Skeletal muscle satellite cell (primary cell): ENCODE data around the gene CA4.

Experiments
- H3K27me3 ChIP-seq: 2 replicates; pipeline ENCODE4 v1.7.0; 2013; ENCODE audit warnings: low read length; ENCODE audit not compliant: control insufficient read depth, insufficient read depth
- H3K36me3 ChIP-seq: 2 replicates; pipeline ENCODE4 v1.7.0; 2013; ENCODE audit warnings: mild to moderate bottlenecking, control low read depth, low read length; ENCODE audit not compliant: insufficient read depth
- H3K4me1 ChIP-seq: 2 replicates; pipeline ENCODE4 v1.7.0; 2013; ENCODE audit warnings: low read length; ENCODE audit not compliant: control insufficient read depth, insufficient read depth
- H3K4me2 ChIP-seq: 2 replicates; pipeline ENCODE4 v1.7.0; 2013; ENCODE audit warnings: mild to moderate bottlenecking, low read length
- H3K4me3 ChIP-seq: 2 replicates; pipeline ENCODE4 v1.7.0; 2013; ENCODE audit warnings: low read length
- H3K9ac ChIP-seq: 2 replicates; pipeline ENCODE4 v1.7.0; 2013; ENCODE audit warnings: mild to moderate bottlenecking, low read depth, low read length, moderate library complexity
- H3K9me3 ChIP-seq: replicated peaks from 2 replicates; pipeline ENCODE4 v1.7.0; 2013; ENCODE audit warnings: mild to moderate bottlenecking, control low read depth, low read length

CA4 gene

DNA sequence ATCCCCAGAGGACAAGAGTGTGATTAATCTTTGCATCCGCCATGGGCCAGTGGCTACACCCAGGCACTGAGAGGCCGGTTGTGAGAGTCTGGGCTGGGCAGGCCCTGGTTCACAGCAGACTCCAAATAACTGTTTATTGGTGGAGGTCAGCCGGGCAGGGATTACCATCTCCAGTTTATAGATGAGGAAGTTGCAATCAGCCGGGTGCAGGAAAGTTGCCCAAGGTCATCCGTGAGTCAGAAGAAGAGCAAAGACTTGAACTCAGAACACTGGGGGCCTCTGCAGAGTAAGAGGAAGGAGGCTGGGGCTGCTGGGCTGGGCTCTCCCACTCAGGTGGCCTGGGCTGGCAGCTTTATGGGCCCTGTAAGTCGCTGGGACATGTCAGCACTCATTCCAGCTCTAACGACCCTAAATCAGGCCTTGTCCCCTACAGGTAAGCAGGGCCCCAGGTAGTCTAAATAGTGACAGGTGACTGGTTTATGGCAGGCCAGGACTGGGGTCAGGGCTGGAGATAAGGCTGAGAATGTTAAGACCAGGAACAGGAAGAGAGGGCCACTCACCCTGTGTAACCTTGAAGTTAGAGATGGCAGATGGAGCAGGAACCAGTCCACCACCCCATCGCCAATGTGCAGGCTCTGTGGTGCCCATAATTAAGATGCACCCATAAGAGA lies 2.1 kb upstream of the CA4 start:
- H3K36me3 ChIP-seq: no peaks in the 10 kb centered on the region
- H3K9ac ChIP-seq: no peak overlapping the region
- H3K9me3 ChIP-seq: no peaks in the 10 kb centered on the region
- H3K4me2 ChIP-seq: no peak overlapping the region
- peaks cover 13% of the 10 kb centered on the region for H3K4me1 ChIP-seq
- no peak overlapping the region for H3K4me3 ChIP-seq
- peaks cover 84% of the 10 kb centered on the region for H3K27me3 ChIP-seq

DNA sequence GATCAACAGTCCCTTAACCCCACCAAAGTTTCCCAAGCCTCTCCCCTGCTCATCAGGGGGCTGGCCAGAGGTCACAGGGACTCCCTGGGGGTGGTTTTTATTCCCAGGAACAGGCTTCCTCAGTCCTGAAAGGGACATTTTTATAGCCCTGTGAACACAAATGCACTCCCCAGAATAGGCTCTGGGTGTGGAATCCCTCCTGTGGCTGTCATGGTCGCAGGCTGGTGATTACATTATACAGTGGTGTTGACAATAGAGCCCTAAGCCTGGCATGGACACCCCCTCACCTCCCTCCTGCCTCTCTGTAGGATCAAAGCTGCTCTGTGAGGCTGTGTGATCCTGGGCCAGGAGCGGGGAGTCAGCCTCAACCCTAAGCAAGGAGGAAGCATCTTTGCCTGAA lies 1.4 kb upstream of the CA4 start:
- Histone ChIP-seq H3K9ac (no peak overlapping the region), H3K4me3 (no peak overlapping the region), H3K4me2 (no peak overlapping the region), H3K27me3 (peaks cover 87% of the 10 kb centered on the region), H3K9me3 (no peaks in the 10 kb centered on the region), H3K4me1 (peaks cover 8% of the 10 kb centered on the region), H3K36me3 (no peaks in the 10 kb centered on the region)

DNA sequence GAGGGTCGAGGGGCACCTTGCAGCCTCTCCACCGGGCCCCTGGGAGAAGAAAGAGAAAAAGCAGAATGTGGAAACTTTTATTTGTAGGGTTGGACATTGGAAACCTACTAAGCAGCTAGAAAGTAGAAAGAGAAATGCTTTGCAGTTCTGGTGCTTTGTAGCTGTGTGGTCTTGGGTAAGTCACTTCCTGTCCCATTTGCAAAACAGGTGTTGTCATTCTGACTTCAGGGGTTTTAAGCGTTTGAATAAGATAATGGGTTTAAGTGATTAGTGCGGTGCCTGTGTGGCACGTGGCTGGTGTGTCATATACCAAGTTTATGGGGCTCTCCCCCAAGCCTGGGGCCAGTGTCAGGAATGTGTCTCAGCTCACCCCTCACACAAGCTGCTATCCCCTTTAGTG lies 1.6 kb downstream of the CA4 start:
- Histone ChIP-seq H3K9ac (no peak overlapping the region), H3K27me3 (peaks cover 91% of the 10 kb centered on the region), H3K9me3 (no peaks in the 10 kb centered on the region), H3K36me3 (no peaks in the 10 kb centered on the region), H3K4me1 (peaks cover 15% of the 10 kb centered on the region), H3K4me3 (no peak overlapping the region), H3K4me2 (no peak overlapping the region)

DNA sequence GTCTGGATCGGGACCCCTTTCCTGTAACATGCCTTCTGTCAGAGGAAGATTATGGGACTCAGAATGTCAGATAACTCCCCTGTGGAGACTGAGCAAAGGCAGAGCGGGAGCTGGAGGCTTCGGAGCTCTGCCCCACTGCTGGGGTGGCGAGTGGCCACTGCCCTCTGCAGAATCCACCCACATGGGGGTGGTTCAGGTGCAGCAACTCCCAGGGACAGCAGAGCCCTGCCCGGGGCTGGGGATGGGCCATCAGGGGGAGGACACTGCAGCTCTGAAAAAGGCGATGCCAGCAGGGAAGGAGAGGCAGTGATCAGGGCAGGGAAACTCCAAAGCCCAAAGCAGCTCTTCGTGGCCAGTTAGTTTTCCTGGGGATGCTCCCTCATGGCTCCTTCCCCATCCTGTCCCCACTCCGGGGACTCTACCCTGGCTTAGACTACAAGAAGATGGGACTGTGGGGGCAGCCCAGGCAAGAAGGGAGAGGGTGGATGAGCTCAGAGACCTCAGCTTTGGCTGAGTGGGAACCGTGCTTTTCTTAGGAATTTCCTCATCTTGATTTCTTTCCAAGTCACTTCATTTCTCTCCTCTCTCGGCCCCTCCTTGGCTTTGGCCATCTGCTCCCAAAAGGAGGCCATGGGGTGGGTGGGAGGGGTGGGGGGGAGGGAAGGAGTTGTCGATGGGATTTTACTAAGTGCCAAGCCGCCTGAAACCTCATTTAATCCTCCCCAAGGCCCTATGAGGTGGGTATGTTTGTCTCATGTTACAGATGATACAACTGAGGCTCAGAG lies 4.0 kb downstream of the CA4 start:
- Histone ChIP-seq H3K36me3 (no peaks in the 10 kb centered on the region), H3K4me3 (no peak overlapping the region), H3K9ac (no peak overlapping the region), H3K9me3 (no peaks in the 10 kb centered on the region), H3K4me1 (peaks cover 15% of the 10 kb centered on the region), H3K27me3 (peaks cover 84% of the 10 kb centered on the region), H3K4me2 (no peak overlapping the region)

DNA sequence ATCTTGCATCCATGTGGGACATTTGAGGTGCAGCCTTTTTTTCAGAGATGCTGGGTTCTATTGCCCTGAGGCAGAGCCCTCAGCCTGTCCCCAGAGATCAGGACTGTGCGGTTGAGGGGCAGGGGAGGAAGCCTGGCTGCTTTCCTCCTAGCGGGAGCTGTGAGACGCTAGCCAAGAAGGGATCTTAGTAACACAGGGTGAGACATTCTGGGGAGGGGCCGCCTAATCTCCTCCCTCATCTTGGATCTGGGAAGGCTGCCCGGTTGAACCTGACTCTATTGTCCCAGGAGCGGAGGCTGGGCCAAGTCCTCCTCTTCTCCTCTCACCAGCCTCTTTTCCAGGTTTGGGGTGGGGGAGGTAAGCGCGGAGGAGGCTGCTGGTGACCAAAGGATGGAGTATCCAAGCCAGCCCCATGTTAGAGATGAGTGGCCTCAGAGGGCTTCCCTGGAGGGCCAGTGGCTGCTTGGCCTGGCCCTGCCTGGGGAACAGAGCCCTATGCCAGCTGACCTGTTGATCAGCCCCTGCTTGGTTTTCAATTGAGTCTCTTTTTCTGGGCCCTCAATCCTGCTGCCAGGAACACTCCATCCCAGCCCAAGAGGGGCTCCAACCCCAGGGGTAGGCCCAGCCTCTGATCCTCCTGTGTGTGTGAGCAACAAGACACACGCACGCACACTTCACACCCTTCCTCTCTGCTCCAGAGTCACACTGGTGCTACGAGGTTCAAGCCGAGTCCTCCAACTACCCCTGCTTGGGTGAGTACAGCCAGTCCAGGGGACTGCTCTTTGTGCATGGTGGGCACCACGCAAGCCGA lies 5.0 kb downstream of the CA4 start:
- Histone ChIP-seq H3K4me2 (peak overlapping the region; percentile 20), H3K9ac (no peak overlapping the region), H3K4me3 (no peak overlapping the region), H3K9me3 (no peaks in the 10 kb centered on the region), H3K36me3 (no peaks in the 10 kb centered on the region), H3K27me3 (peaks cover 83% of the 10 kb centered on the region), H3K4me1 (peaks cover 12% of the 10 kb centered on the region)

DNA sequence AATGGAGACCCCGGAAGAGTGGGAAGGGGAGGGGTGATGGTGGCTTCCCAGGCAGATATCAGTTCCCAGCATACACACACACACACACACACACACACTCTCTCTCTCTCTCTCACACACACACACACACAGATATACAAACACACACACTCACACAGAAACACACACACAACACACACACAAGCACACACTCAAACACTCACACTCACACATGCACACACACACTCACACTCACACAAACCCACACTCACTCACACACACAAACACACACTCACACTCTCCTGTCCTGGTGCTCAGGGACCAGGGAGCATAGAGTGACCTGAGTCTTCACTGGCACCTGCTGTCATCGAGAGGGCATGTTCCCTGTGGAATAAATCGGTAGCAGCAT lies 5.6 kb downstream of the CA4 start:
- peaks cover 82% of the 10 kb centered on the region for H3K27me3 ChIP-seq
- no peaks in the 10 kb centered on the region for H3K36me3 ChIP-seq
- no peaks in the 10 kb centered on the region for H3K9me3 ChIP-seq
- no peak overlapping the region for H3K4me2 ChIP-seq
- H3K9ac ChIP-seq: no peak overlapping the region
- no peak overlapping the region for H3K4me3 ChIP-seq
- H3K4me1 ChIP-seq: peaks cover 8% of the 10 kb centered on the region

DNA sequence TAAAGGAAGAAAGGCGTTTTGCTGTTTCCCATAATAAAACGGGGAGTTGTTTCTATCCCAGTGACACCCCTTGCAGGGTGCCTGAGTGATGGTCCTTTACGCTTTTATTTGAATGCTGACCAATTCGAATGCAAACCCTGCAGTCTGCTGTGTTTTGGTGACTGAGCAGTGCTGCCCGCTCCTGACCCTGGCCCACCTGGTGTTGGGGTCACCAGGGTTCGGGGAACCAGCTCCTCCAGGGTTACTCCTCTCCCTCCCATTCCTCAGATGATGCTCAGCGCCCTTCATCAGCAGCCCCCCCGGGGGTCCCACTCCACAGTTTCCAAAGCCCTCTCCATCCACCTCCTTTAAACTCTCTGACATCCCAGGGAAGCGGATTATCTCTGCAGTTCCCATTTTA lies 6.0 kb downstream of the CA4 start:
- H3K9ac ChIP-seq: no peak overlapping the region
- peaks cover 79% of the 10 kb centered on the region for H3K27me3 ChIP-seq
- H3K4me3 ChIP-seq: no peak overlapping the region

DNA sequence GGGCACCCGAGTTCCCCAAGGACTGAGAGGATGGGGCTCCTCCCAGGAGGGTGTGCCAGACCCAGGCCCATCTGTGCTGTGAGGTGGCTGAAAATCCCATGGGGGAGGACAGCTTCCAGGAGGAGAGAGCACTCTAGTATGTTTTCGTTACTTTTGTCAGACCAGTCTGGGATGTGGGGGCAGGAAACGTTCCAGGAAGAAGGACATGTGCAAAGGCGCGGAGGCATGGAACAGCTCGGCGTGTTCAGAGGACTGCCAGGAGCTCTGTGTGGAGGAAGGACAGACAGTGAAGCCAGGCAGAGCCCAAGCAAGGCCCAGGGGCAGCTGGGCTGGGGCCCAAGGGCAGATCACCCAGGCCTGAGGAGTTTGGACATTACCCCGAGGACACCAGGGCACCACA lies 7.0 kb downstream of the CA4 start:
- Histone ChIP-seq H3K4me2 (no peak overlapping the region), H3K9me3 (no peaks in the 10 kb centered on the region), H3K4me3 (no peak overlapping the region), H3K9ac (no peak overlapping the region), H3K27me3 (peaks cover 73% of the 10 kb centered on the region), H3K36me3 (no peaks in the 10 kb centered on the region), H3K4me1 (peaks cover 8% of the 10 kb centered on the region)

More for the DNA sequence above, 6.0 kb downstream of the CA4 start:
- no peak overlapping the region for H3K4me2 ChIP-seq
- peaks cover 8% of the 10 kb centered on the region for H3K4me1 ChIP-seq
- H3K9me3 ChIP-seq: no peaks in the 10 kb centered on the region
- H3K36me3 ChIP-seq: no peaks in the 10 kb centered on the region

DNA sequence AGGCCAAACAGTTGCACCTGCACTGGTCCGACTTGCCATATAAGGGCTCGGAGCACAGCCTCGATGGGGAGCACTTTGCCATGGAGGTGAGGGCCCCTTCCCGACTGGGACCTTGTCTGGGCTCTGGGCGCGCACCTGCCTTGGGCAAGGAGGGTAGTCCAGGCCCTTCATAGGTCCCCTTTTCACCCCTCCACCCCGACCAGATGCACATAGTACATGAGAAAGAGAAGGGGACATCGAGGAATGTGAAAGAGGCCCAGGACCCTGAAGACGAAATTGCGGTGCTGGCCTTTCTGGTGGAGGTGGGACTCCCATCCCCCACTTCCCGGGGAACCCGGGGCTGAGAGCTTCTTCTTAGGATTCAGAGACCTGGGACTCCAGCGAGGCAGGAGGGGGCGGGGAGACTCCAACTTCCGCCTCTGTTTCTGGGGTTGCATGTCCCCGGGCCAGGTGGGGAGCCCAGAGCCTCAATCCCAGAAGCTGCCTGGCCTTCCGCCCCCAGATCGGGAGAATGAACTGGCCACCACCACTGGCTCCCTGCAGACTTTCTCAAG lies 7.8 kb downstream of the CA4 start:
- H3K4me1 ChIP-seq: peaks cover 8% of the 10 kb centered on the region
- H3K9ac ChIP-seq: no peak overlapping the region
- peaks cover 65% of the 10 kb centered on the region for H3K27me3 ChIP-seq
- H3K4me3 ChIP-seq: no peak overlapping the region
- H3K9me3 ChIP-seq: no peaks in the 10 kb centered on the region
- H3K4me2 ChIP-seq: no peak overlapping the region
- H3K36me3 ChIP-seq: no peaks in the 10 kb centered on the region

DNA sequence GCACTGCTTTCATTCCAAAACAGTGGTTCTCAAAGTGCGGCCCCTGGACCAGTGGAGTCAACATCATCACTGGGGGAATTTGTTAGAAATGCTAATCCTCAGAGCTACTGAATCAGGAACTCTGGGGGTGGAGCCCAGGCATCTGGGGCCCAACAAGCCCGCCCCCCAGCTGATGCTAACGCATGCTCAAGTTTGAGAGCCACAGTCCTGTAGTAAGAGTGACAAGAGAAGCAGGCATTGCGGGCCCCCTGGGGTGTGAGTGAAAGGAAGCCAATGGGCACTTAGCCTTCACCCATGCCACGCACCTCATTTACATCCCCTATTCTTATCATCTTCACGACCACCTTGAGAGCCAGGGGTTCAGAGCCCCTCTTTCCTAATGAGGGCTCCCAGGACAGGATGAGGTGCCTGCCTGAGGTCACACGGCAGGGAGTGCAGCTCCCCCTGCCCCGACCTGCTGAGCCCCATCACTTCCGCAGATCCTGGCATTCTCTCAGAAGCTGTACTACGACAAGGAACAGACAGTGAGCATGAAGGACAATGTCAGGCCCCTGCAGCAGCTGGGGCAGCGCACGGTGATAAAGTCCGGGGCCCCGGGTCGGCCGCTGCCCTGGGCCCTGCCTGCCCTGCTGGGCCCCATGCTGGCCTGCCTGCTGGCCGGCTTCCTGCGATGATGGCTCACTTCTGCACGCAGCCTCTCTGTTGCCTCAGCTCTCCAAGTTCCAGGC lies 9.1 kb downstream of the CA4 start:
- no peaks in the 10 kb centered on the region for H3K9me3 ChIP-seq
- H3K9ac ChIP-seq: no peak overlapping the region
- no peak overlapping the region for H3K4me3 ChIP-seq
- H3K36me3 ChIP-seq: no peaks in the 10 kb centered on the region
- H3K4me2 ChIP-seq: no peak overlapping the region
- peaks cover 59% of the 10 kb centered on the region for H3K27me3 ChIP-seq
- peaks cover 8% of the 10 kb centered on the region for H3K4me1 ChIP-seq

DNA sequence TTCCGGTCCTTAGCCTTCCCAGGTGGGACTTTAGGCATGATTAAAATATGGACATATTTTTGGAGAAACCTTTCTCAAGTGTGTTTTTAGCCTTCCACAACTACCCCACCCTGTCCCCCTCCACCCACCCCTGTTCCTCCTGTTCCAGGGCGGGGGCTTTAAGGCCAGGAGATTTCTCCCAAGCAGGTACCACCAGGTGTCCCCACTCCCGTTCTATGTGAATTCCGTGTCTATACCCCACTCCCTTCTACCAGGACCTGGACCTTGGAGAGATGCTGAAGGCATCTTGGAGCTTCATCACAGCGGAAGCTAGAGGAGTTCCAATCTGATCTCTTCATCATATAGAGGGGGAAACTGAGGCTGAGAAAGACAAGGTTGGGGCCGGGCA lies 9.7 kb downstream of the CA4 start:
- Histone ChIP-seq H3K27me3 (peaks cover 54% of the 10 kb centered on the region), H3K36me3 (no peaks in the 10 kb centered on the region), H3K4me3 (no peak overlapping the region), H3K4me1 (peaks cover 5% of the 10 kb centered on the region), H3K9me3 (no peaks in the 10 kb centered on the region), H3K4me2 (no peak overlapping the region), H3K9ac (no peak overlapping the region)
